ENCODE measurements around the gene WDR75.
"Not testable (repeated sequence)": the region's sequence is repeated elsewhere in the genome, so short reads cannot be mapped to it uniquely, and the experiment has no call there.

Gene WDR75

GRCh38 chr2:189421644-189422043, 19.6 kb upstream of the WDR75 start:
- H3K9me3 Mint-ChIP-seq, result no peaks in the 10 kb centered on the region
- ATAC-seq (replicated peaks; ENCODE audit: extremely low read depth, poor library complexity, severe bottlenecking), result no peak

GRCh38 chr2:189424961-189425360, 16.3 kb upstream of the WDR75 start:
- ATAC-seq (replicated peaks; ENCODE audit: extremely low read depth, poor library complexity, severe bottlenecking) (no peak), DNase-seq (ENCODE audit: low spot score in 2 of 2) (no peak)
- H3K4me1 Mint-ChIP-seq, result no peaks in the 10 kb centered on the region
- H3K9me3 Mint-ChIP-seq, result no peaks in the 10 kb centered on the region
- no peaks in the 10 kb centered on the region for H3K36me3 Mint-ChIP-seq (ENCODE audit: insufficient read depth)
- no peaks in the 10 kb centered on the region for H3K27me3 Mint-ChIP-seq
- H3K27ac Mint-ChIP-seq (ENCODE audit: low read depth), result no peak overlapping the region
- no peak overlapping the region for H3K4me3 Mint-ChIP-seq

More at GRCh38 chr2:189421644-189422043, 19.6 kb upstream of the WDR75 start:
- no peak overlapping the region for H3K4me3 Mint-ChIP-seq
- no peak for DNase-seq (ENCODE audit: low spot score in 2 of 2)
- no peaks in the 10 kb centered on the region for H3K4me1 Mint-ChIP-seq
- H3K36me3 Mint-ChIP-seq (ENCODE audit: insufficient read depth), result no peaks in the 10 kb centered on the region
- H3K27me3 Mint-ChIP-seq, result no peaks in the 10 kb centered on the region
- H3K27ac Mint-ChIP-seq (ENCODE audit: low read depth), result no peak overlapping the region

- H3K27me3 Mint-ChIP-seq, result no peaks in the 10 kb centered on the region
- no peak overlapping the region for H3K27ac Mint-ChIP-seq (ENCODE audit: low read depth)
Measured at GRCh38 chr2:189425676-189426075, 15.6 kb upstream of the WDR75 start.

GRCh38 chr2:189426886-189427285, 14.4 kb upstream of the WDR75 start:
- Mint-ChIP-seq H3K27me3 (peaks cover 10% of the 10 kb centered on the region), H3K9me3 (no peaks in the 10 kb centered on the region), H3K36me3 (ENCODE audit: insufficient read depth) (no peaks in the 10 kb centered on the region), H3K4me1 (no peaks in the 10 kb centered on the region), H3K4me3 (no peak overlapping the region), H3K27ac (ENCODE audit: low read depth) (no peak overlapping the region)
- no peak for ATAC-seq (replicated peaks; ENCODE audit: extremely low read depth, poor library complexity, severe bottlenecking)
- DNase-seq (ENCODE audit: low spot score in 2 of 2), result no peak

More at GRCh38 chr2:189425676-189426075, 15.6 kb upstream of the WDR75 start:
- DNase-seq (ENCODE audit: low spot score in 2 of 2) (no peak), ATAC-seq (replicated peaks; ENCODE audit: extremely low read depth, poor library complexity, severe bottlenecking) (no peak)
- no peaks in the 10 kb centered on the region for H3K4me1 Mint-ChIP-seq
- no peaks in the 10 kb centered on the region for H3K9me3 Mint-ChIP-seq
- H3K36me3 Mint-ChIP-seq (ENCODE audit: insufficient read depth), result no peaks in the 10 kb centered on the region
- H3K4me3 Mint-ChIP-seq, result no peak overlapping the region

GRCh38 chr2:189427872-189428271, 13.4 kb upstream of the WDR75 start:
- no peaks in the 10 kb centered on the region for H3K4me1 Mint-ChIP-seq
- peaks cover 20% of the 10 kb centered on the region for H3K27me3 Mint-ChIP-seq
- no peak overlapping the region for H3K4me3 Mint-ChIP-seq
- no peak overlapping the region for H3K27ac Mint-ChIP-seq (ENCODE audit: low read depth)
- ATAC-seq (replicated peaks; ENCODE audit: extremely low read depth, poor library complexity, severe bottlenecking) (no peak), DNase-seq (ENCODE audit: low spot score in 2 of 2) (no peak)
- no peaks in the 10 kb centered on the region for H3K9me3 Mint-ChIP-seq
- no peaks in the 10 kb centered on the region for H3K36me3 Mint-ChIP-seq (ENCODE audit: insufficient read depth)

- H3K4me1 Mint-ChIP-seq; H3K36me3 Mint-ChIP-seq (ENCODE audit: insufficient read depth); ATAC-seq (replicated peaks; ENCODE audit: extremely low read depth, poor library complexity, severe bottlenecking); H3K4me3 Mint-ChIP-seq; DNase-seq (ENCODE audit: low spot score in 2 of 2); H3K27ac Mint-ChIP-seq (ENCODE audit: low read depth); H3K9me3 Mint-ChIP-seq: not testable (repeated sequence)
- peaks cover 28% of the 10 kb centered on the region for H3K27me3 Mint-ChIP-seq
Measured at GRCh38 chr2:189430448-189430847, 10.8 kb upstream of the WDR75 start.

- not testable (repeated sequence) for H3K9me3 Mint-ChIP-seq; H3K4me1 Mint-ChIP-seq; H3K27ac Mint-ChIP-seq (ENCODE audit: low read depth); DNase-seq (ENCODE audit: low spot score in 2 of 2); H3K36me3 Mint-ChIP-seq (ENCODE audit: insufficient read depth); ATAC-seq (replicated peaks; ENCODE audit: extremely low read depth, poor library complexity, severe bottlenecking); H3K4me3 Mint-ChIP-seq
- H3K27me3 Mint-ChIP-seq, result peaks cover 28% of the 10 kb centered on the region
Measured at GRCh38 chr2:189435803-189436202, 5.5 kb upstream of the WDR75 start.

- H3K36me3 Mint-ChIP-seq (ENCODE audit: insufficient read depth), result peaks cover 6% of the 10 kb centered on the region
- H3K27ac Mint-ChIP-seq (ENCODE audit: low read depth), result no peak overlapping the region
- H3K27me3 Mint-ChIP-seq, result peaks cover 8% of the 10 kb centered on the region
- H3K4me1 Mint-ChIP-seq, result no peaks in the 10 kb centered on the region
- no peaks in the 10 kb centered on the region for H3K9me3 Mint-ChIP-seq
- ATAC-seq (replicated peaks; ENCODE audit: extremely low read depth, poor library complexity, severe bottlenecking), result no peak
- H3K4me3 Mint-ChIP-seq, result no peak overlapping the region
- no peak for DNase-seq (ENCODE audit: low spot score in 2 of 2)
Measured at GRCh38 chr2:189437926-189438325, 3.3 kb upstream of the WDR75 start.

- Mint-ChIP-seq H3K4me3 (no peak overlapping the region), H3K27ac (ENCODE audit: low read depth) (no peak overlapping the region), H3K36me3 (ENCODE audit: insufficient read depth) (peaks cover 6% of the 10 kb centered on the region), H3K27me3 (no peaks in the 10 kb centered on the region), H3K9me3 (no peaks in the 10 kb centered on the region), H3K4me1 (no peaks in the 10 kb centered on the region)
- no peak for ATAC-seq (replicated peaks; ENCODE audit: extremely low read depth, poor library complexity, severe bottlenecking)
- no peak for DNase-seq (ENCODE audit: low spot score in 2 of 2)
Measured at GRCh38 chr2:189439342-189439741, 1.9 kb upstream of the WDR75 start.

- no peak for DNase-seq (ENCODE audit: low spot score in 2 of 2)
- Mint-ChIP-seq H3K4me1 (no peaks in the 10 kb centered on the region), H3K27me3 (no peaks in the 10 kb centered on the region), H3K4me3 (no peak overlapping the region), H3K27ac (ENCODE audit: low read depth) (peak overlapping the region; percentile 98), H3K9me3 (no peaks in the 10 kb centered on the region), H3K36me3 (ENCODE audit: insufficient read depth) (peaks cover 6% of the 10 kb centered on the region)
- peak; percentile 10 for ATAC-seq (replicated peaks; ENCODE audit: extremely low read depth, poor library complexity, severe bottlenecking)
Measured at GRCh38 chr2:189440644-189440946, 679 bp upstream of the WDR75 start.

- no peaks in the 10 kb centered on the region for H3K27me3 Mint-ChIP-seq
- no peaks in the 10 kb centered on the region for H3K9me3 Mint-ChIP-seq
- ATAC-seq (replicated peaks; ENCODE audit: extremely low read depth, poor library complexity, severe bottlenecking) (peak; percentile 45), DNase-seq (ENCODE audit: low spot score in 2 of 2) (no peak)
- H3K4me1 Mint-ChIP-seq, result peaks cover under 1% of the 10 kb centered on the region
- peak overlapping the region; percentile 98 for H3K27ac Mint-ChIP-seq (ENCODE audit: low read depth)
- H3K36me3 Mint-ChIP-seq (ENCODE audit: insufficient read depth), result peaks cover 6% of the 10 kb centered on the region
- H3K4me3 Mint-ChIP-seq, result no peak overlapping the region
Measured at GRCh38 chr2:189441709-189442074, 418 bp downstream of the WDR75 start.

- H3K4me1 Mint-ChIP-seq, result peaks cover 6% of the 10 kb centered on the region
- no peaks in the 10 kb centered on the region for H3K27me3 Mint-ChIP-seq
- H3K36me3 Mint-ChIP-seq (ENCODE audit: insufficient read depth), result peaks cover 7% of the 10 kb centered on the region
- no peak overlapping the region for H3K27ac Mint-ChIP-seq (ENCODE audit: low read depth)
- DNase-seq (ENCODE audit: low spot score in 2 of 2) (no peak), ATAC-seq (replicated peaks; ENCODE audit: extremely low read depth, poor library complexity, severe bottlenecking) (no peak)
- no peak overlapping the region for H3K4me3 Mint-ChIP-seq
- H3K9me3 Mint-ChIP-seq, result no peaks in the 10 kb centered on the region
Measured at GRCh38 chr2:189442468-189442867, 1.2 kb downstream of the WDR75 start.

GRCh38 chr2:189444322-189444721, 3.0 kb downstream of the WDR75 start:
- Mint-ChIP-seq H3K4me3 (no peak overlapping the region), H3K27me3 (no peaks in the 10 kb centered on the region), H3K4me1 (peaks cover 6% of the 10 kb centered on the region), H3K27ac (ENCODE audit: low read depth) (no peak overlapping the region), H3K9me3 (no peaks in the 10 kb centered on the region), H3K36me3 (ENCODE audit: insufficient read depth) (peaks cover 18% of the 10 kb centered on the region)
- no peak for ATAC-seq (replicated peaks; ENCODE audit: extremely low read depth, poor library complexity, severe bottlenecking)
- no peak for DNase-seq (ENCODE audit: low spot score in 2 of 2)

GRCh38 chr2:189446780-189447179, 5.5 kb downstream of the WDR75 start:
- no peak for DNase-seq (ENCODE audit: low spot score in 2 of 2)

More at GRCh38 chr2:189446780-189447179, 5.5 kb downstream of the WDR75 start:
- Mint-ChIP-seq H3K36me3 (ENCODE audit: insufficient read depth) (peaks cover 28% of the 10 kb centered on the region), H3K4me3 (no peak overlapping the region), H3K27ac (ENCODE audit: low read depth) (peak overlapping the region; percentile 22), H3K27me3 (no peaks in the 10 kb centered on the region), H3K4me1 (peaks cover 6% of the 10 kb centered on the region), H3K9me3 (no peaks in the 10 kb centered on the region)
- no peak for ATAC-seq (replicated peaks; ENCODE audit: extremely low read depth, poor library complexity, severe bottlenecking)

All from central memory CD8-positive, alpha-beta T cell (primary cell).